K562 (cell line): ENCODE measurements around the gene KLHL6. TPM values are rescaled to one million over a fixed set of nuclear protein-coding genes. Genes with fewer than 3 reads are reported as not detected.

ENCODE experiments used
- ATAC-seq: fragments of 200-7000 bp; cut with Tn5 transposase; 3 replicates; pipeline ENCODE4 v1.9.1; 2020; ENCODE audit warnings: moderate library complexity
- BruUV-seq: library from RNA; stranded (reverse); fragments of 400-500 nt; replicated peaks from 2 replicates; lab custom pipeline; 2021; lab: Mats Ljungman, UMichigan
- CTCF ChIA-PET: fragments of 300-600 bp; formaldehyde crosslinking; extraction: SDS; loops from one replicate; lab custom pipeline; 2021; ENCODE audit warnings: low intra/inter-chr PET ratio; lab: Yijun Ruan, JAX
- POLR2A ChIA-PET: fragments of 300-600, 350-650 bp; sonication (Branson Sonifier 250); formaldehyde crosslinking; extraction: SDS; loops from one replicate; lab custom pipeline; 2021; ENCODE audit warnings: antibody characterized with exemption, inconsistent platforms; lab: Yijun Ruan, JAX
- DNase-seq, 4 experiments: peaks; one replicate each; pipeline versions ENCODE4 v3.0.0 to v3.0.0-alpha.2; 2011 to 2018; ENCODE audit warnings: low spot score in 3 of 4, mixed read lengths in 3 of 4; ENCODE audit errors: extremely low read depth in 1 of 4
- FAIRE-seq: peaks from 2 replicates; lab custom pipeline; 2011; peaks lifted over from hg19 to GRCh38; lab: Jason Lieb, UNC
- H2AFZ ChIP-seq: 2 replicates; pipeline ENCODE4 v1.6.0; 2011; ENCODE audit warnings: low read depth, low read length, control low read depth, inconsistent platforms
- H3K27ac ChIP-seq: fragments of 200-600 bp; 3 replicates; pipeline ENCODE4 v1.8.0; 2011; ENCODE audit warnings: low read depth, mild to moderate bottlenecking, control low read depth, inconsistent platforms, low read length, moderate library complexity, mixed read lengths; ENCODE audit errors: extremely low read depth
- H3K27me3 ChIP-seq, 2 experiments: fragments of 300-600 bp in 1 of 2; 2 replicates in 1 of 2; 3 replicates in 1 of 2; pipeline versions ENCODE4 v1.6.0 to v1.8.0; 2011; ENCODE audit warnings: inconsistent platforms in 2 of 2, low read length in 2 of 2, mild to moderate bottlenecking in 1 of 2, mixed read lengths in 1 of 2, moderate library complexity in 1 of 2; ENCODE audit not compliant: control insufficient read depth in 2 of 2, insufficient read depth in 2 of 2
- H3K36me3 ChIP-seq: fragments of 300-600 bp; 3 replicates; pipeline ENCODE4 v1.8.0; 2011; ENCODE audit warnings: mild to moderate bottlenecking, low read length, inconsistent platforms; ENCODE audit not compliant: control insufficient read depth, insufficient read depth
- H3K4me1 ChIP-seq, 2 experiments: fragments of 200-600 bp in 1 of 2; replicated peaks in 1 of 2; 2 replicates in 1 of 2; 3 replicates in 1 of 2; pipeline versions ENCODE4 v1.5.1 to v1.8.0; 2011; ENCODE audit warnings: inconsistent platforms in 2 of 2, low read length in 2 of 2, mild to moderate bottlenecking in 1 of 2, mixed read lengths in 1 of 2, moderate library complexity in 1 of 2; ENCODE audit not compliant: control insufficient read depth in 2 of 2, insufficient read depth in 2 of 2
- H3K4me2 ChIP-seq: 2 replicates; pipeline ENCODE4 v1.6.1; 2011; ENCODE audit warnings: low read length, control low read depth, inconsistent platforms, mixed read lengths; ENCODE audit not compliant: insufficient read depth
- H3K4me3 ChIP-seq: fragments of 200-600 bp; sonication (generic), shearing (Covaris generic); 2 replicates; pipeline ENCODE4 v1.5.1; 2016; ENCODE audit warnings: control low read depth, inconsistent platforms
- H3K79me2 ChIP-seq: fragments of 200-600 bp; 3 replicates; pipeline ENCODE4 v1.8.0; 2011; ENCODE audit warnings: low read length, inconsistent platforms; ENCODE audit not compliant: control insufficient read depth, insufficient read depth
- H3K9ac ChIP-seq, 2 experiments: 2 replicates each; pipeline versions ENCODE4 v1.6.0 to v1.6.1; 2011; ENCODE audit warnings: low read depth in 2 of 2, low read length in 2 of 2, control low read depth in 1 of 2, inconsistent platforms in 1 of 2, mild to moderate bottlenecking in 1 of 2, mixed read lengths in 1 of 2; ENCODE audit not compliant: insufficient read depth in 1 of 2
- H3K9me1 ChIP-seq: one replicate; pipeline ENCODE4 v1.6.0; 2011; ENCODE audit warnings: inconsistent platforms, mild to moderate bottlenecking, low read length, moderate library complexity; ENCODE audit not compliant: control insufficient read depth, insufficient read depth
- H3K9me3 ChIP-seq: replicated peaks from 2 replicates; pipeline ENCODE4 v1.5.1; 2011; ENCODE audit warnings: low read depth, low read length, inconsistent platforms; ENCODE audit not compliant: control insufficient read depth, insufficient read depth
- H4K20me1 ChIP-seq: replicated peaks from 2 replicates; pipeline ENCODE4 v1.6.1; 2011; ENCODE audit warnings: low read length, inconsistent platforms, mixed read lengths; ENCODE audit not compliant: control insufficient read depth, insufficient read depth
- E2F4 ChIP-seq: sonication (generic); formaldehyde crosslinking; IDR thresholded peaks from 2 replicates; pipeline ENCODE4 v1.8.0; 2022; ENCODE audit warnings: mild to moderate bottlenecking, low read depth, missing genetic modification reagents
- POLR3A ChIP-seq: IDR thresholded peaks from 2 replicates; pipeline ENCODE4 v1.6.1; 2011; ENCODE audit warnings: borderline replicate concordance, mild to moderate bottlenecking, moderate library complexity; ENCODE audit not compliant: insufficient read length, insufficient read depth; ENCODE audit errors: extremely low read depth
- RAD21 ChIP-seq, 2 experiments: fragments of 250-450 bp in 1 of 2; fragments of 450-650 bp in 1 of 2; sonication (Bioruptor Pico) in 1 of 2; formaldehyde crosslinking in 1 of 2; IDR thresholded peaks in 1 of 2; conservative IDR thresholded peaks in 1 of 2; 2 replicates each; pipeline versions ENCODE4 v1.4.0 to v1.8.0; 2020 to 2022; ENCODE audit warnings: mild to moderate bottlenecking in 2 of 2, moderate library complexity in 1 of 2
- ZNF324 ChIP-seq: fragments of 250-450 bp; sonication (Bioruptor Pico); IDR thresholded peaks from 2 replicates; pipeline ENCODE4 v1.4.0; 2020; ENCODE audit warnings: mild to moderate bottlenecking
- WGBS: fragments of 100-300 bp; shearing (Covaris generic); methylation state at CpG from one replicate; pipeline ENCODE4 v1.1.6; 2016; ENCODE audit warnings: low coverage, mixed read lengths; ENCODE audit not compliant: insufficient coverage; ENCODE audit errors: missing lambda C conversion rate; 5-methylcytosine and 5-hydroxymethylcytosine counted together
- in situ Hi-C: fragments of 300-500 bp; cut with MboI; formaldehyde crosslinking; loops from 4 replicates; pipeline ENCODE4 v1.15.0; 2018; ENCODE audit warnings: inconsistent platforms, mixed read lengths
- intact Hi-C: fragments of 100-400 bp; cut with micrococcal nuclease; formaldehyde crosslinking; loops from 2 replicates; pipeline ENCODE4 v1.14.2; 2022
- polyA plus RNA-seq, 8 experiments: library from polyadenylated mRNA; depleted of rRNA in 4 of 8; stranded (reverse) in 5 of 8; unstranded in 3 of 8; fragments of >200 nt; fragmentation: Nextera tagmentation in 2 of 8; fragmentation: Illumina TruSeq in 1 of 8; extraction: Ambion mirVana in 2 of 8; extraction: Trizol in 1 of 8; gene quantifications; 2 replicates each; pipeline versions ENCODE4 v1.2.1 to v1.2.3, GENCODE V29; 2011 to 2014; ENCODE audit warnings: inconsistent platforms in 1 of 8, missing spikeins in 1 of 8
- total RNA-seq, 7 experiments: library from RNA; depleted of rRNA in 6 of 7; stranded (reverse); fragments of >200 nt in 6 of 7; fragmentation: Illumina TruSeq in 2 of 7; extraction: Trizol in 2 of 7; gene quantifications; 2 replicates each; pipeline versions ENCODE4 v1.2.1 to v1.2.3, GENCODE V29; 2011 to 2021; ENCODE audit warnings: low replicate concordance in 1 of 7
- TF ChIP-seq, protein P1 (sequence below), 2 experiments: fragments of 250-450 bp in 1 of 2; fragments of 450-650 bp in 1 of 2; sonication (Bioruptor Pico) in 1 of 2; IDR thresholded peaks; 2 replicates each; pipeline versions ENCODE4 v1.6.1 to v1.8.0; 2016 to 2021; ENCODE audit warnings: mild to moderate bottlenecking in 2 of 2, moderate library complexity in 2 of 2, missing compliant biosample characterization in 1 of 2, missing genetic modification characterization in 1 of 2
- TF ChIP-seq, protein P2 (sequence below): conservative IDR thresholded peaks from 2 replicates; pipeline ENCODE4 v1.6.1; 2011; ENCODE audit warnings: low read depth, mild to moderate bottlenecking, low read length; ENCODE audit not compliant: control insufficient read depth
- TF ChIP-seq, protein P3 (sequence below): fragments of 450-650 bp; conservative IDR thresholded peaks from 2 replicates; pipeline ENCODE4 v1.6.1; 2016; ENCODE audit warnings: missing genetic modification characterization, low read depth, mild to moderate bottlenecking, missing compliant biosample characterization, moderate library complexity

KLHL6 gene
- total and polyA plus RNA-seq, 9 of the 15 experiments (the other 6 are each of a cell fraction or from before 2014, with no cell fraction given): 0.18 to 2.1 (median 1.4) TPM

DNA sequence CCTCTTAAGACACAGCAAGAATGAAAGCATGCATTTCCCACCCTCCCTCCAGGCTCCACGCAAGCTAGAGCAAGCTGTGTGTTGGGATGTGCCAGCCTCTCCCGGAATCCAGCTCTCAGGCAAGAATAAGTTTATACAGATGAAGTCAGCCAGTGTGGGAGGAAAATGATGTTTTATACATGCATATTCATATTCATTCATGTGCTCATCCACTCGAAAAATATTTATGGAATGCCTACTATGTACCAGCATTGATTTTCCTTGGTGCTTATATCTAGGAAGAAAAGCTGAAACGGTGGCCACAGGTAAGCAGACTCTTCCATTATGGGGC, 62.7 kb downstream of the KLHL6 start (continued):
- TF ChIP-seq, protein P1, sequence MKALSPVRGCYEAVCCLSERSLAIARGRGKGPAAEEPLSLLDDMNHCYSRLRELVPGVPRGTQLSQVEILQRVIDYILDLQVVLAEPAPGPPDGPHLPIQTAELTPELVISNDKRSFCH (CRISPR knock-in tag; IDR thresholded peaks at IDR 0.05): no peak
- TF ChIP-seq, protein P1 (tag; IDR thresholded peaks at IDR 0.05): no peak

GRCh38 chr3:183491923-183492848, 63.3 kb downstream of the KLHL6 start:
- H3K9me1 ChIP-seq: no peaks in the 10 kb centered on the region
- in situ Hi-C loops (no loop called here), intact Hi-C loops (no loop called here)
- H4K20me1 ChIP-seq: no peaks in the 10 kb centered on the region
- FAIRE-seq (no peak), ATAC-seq (no peak), DNase-seq (no peak)
- H3K4me1 ChIP-seq: peaks cover 8 to 9% of the 10 kb centered on the region in 2 experiments; a peak in 3 of 5 replicates
- no TSS peak for BruUV-seq
- 84% methylated on average over 42 of the region's 45 CpGs for WGBS
- ChIA-PET POLR2A (interaction anchor here (1.1 to 2.1 kb wide), 3 partner anchors 10 to 14 kb away, joined by 3 to 7 read pairs (median 3); no protein-coding TSS in a partner anchor), CTCF (no interaction called here)
- H3K9me3 ChIP-seq: no peaks in the 10 kb centered on the region; the same call in 1 of the 2 replicates
- H3K4me3 ChIP-seq: no peak overlapping the region
- H3K36me3 ChIP-seq: no peaks in the 10 kb centered on the region
- H2AFZ ChIP-seq: no peak overlapping the region
- H3K27me3 ChIP-seq: no peaks in the 10 kb centered on the region
- H3K79me2 ChIP-seq: no peaks in the 10 kb centered on the region
- no peak overlapping the region for H3K27ac ChIP-seq
- H3K4me2 ChIP-seq: no peak overlapping the region
- no peak overlapping the region for H3K9ac ChIP-seq
- no peak for TF ChIP-seq ZNF324 (CRISPR knock-in tag)
- TF ChIP-seq POLR3A: no peak
- TF ChIP-seq, protein P2, sequence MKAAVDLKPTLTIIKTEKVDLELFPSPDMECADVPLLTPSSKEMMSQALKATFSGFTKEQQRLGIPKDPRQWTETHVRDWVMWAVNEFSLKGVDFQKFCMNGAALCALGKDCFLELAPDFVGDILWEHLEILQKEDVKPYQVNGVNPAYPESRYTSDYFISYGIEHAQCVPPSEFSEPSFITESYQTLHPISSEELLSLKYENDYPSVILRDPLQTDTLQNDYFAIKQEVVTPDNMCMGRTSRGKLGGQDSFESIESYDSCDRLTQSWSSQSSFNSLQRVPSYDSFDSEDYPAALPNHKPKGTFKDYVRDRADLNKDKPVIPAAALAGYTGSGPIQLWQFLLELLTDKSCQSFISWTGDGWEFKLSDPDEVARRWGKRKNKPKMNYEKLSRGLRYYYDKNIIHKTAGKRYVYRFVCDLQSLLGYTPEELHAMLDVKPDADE: no peak
- TF ChIP-seq, protein P3, sequence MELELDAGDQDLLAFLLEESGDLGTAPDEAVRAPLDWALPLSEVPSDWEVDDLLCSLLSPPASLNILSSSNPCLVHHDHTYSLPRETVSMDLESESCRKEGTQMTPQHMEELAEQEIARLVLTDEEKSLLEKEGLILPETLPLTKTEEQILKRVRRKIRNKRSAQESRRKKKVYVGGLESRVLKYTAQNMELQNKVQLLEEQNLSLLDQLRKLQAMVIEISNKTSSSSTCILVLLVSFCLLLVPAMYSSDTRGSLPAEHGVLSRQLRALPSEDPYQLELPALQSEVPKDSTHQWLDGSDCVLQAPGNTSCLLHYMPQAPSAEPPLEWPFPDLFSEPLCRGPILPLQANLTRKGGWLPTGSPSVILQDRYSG (tag): no peak
- no peak for TF ChIP-seq E2F4 (CRISPR knock-in tag)
- no peak for TF ChIP-seq RAD21 (CRISPR knock-in tag; conservative IDR thresholded peaks at IDR 0.05 in 1 of 2, IDR thresholded peaks at IDR 0.05 in 1 of 2)
